Choroid plexus epithelial cell (primary cell): ENCODE data around the gene CHERP.
"Not testable (repeated sequence)": the region's sequence is repeated elsewhere in the genome, so short reads cannot be mapped to it uniquely, and the experiment has no call there.

Experiments used
- DNase-seq: peaks from one replicate; pipeline ENCODE4 v3.0.0-alpha.2; 2010; ENCODE audit warnings: low read depth
- H3K4me3 ChIP-seq: 2 replicates; pipeline ENCODE4 v1.5.1; 2011; ENCODE audit warnings: low read depth, mild to moderate bottlenecking, control low read depth, low read length, moderate library complexity
- TF ChIP-seq, protein P1 (sequence below): conservative IDR thresholded peaks from 2 replicates; pipeline ENCODE4 v1.5.1; 2011; ENCODE audit warnings: low read depth, mild to moderate bottlenecking, control low read depth, inconsistent platforms, low read length, moderate library complexity

CHERP gene

DNA sequence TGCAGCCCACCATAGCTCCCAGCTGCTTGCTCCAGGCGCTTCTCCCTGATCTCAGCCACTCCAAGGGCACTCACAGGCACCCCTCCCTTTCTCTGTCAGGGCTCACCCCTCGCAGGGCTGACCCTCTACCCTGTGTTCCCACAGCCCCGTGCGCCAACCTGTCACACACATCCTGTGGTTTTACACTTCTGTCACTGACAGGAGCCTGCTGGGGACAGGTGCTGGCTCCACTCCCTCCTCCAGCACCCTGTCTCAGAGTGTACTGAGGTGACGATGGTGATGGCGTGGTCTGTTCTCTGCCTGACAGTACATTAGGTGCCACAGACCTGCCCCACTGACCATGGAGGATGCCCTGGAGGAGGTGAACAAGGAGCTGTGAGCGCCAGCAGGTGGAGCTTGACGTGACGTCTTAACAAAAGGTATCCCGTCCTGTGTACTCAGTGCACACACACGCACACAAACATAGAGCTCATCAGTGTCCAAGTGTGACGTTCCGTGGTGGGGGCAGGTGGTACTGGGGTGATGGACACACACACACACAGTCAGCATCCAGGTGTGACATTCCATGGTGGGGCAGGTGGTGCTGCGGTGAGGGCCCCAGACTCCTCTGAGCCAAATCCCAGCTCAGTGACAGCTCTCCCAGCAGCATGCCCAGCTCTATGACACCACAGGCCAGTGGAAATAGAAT lies 25.2 kb downstream of the CHERP start:
- no peak for DNase-seq
- TF ChIP-seq, protein P1, sequence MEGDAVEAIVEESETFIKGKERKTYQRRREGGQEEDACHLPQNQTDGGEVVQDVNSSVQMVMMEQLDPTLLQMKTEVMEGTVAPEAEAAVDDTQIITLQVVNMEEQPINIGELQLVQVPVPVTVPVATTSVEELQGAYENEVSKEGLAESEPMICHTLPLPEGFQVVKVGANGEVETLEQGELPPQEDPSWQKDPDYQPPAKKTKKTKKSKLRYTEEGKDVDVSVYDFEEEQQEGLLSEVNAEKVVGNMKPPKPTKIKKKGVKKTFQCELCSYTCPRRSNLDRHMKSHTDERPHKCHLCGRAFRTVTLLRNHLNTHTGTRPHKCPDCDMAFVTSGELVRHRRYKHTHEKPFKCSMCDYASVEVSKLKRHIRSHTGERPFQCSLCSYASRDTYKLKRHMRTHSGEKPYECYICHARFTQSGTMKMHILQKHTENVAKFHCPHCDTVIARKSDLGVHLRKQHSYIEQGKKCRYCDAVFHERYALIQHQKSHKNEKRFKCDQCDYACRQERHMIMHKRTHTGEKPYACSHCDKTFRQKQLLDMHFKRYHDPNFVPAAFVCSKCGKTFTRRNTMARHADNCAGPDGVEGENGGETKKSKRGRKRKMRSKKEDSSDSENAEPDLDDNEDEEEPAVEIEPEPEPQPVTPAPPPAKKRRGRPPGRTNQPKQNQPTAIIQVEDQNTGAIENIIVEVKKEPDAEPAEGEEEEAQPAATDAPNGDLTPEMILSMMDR = no peak
- H3K4me3 ChIP-seq = no peak overlapping the region

DNA sequence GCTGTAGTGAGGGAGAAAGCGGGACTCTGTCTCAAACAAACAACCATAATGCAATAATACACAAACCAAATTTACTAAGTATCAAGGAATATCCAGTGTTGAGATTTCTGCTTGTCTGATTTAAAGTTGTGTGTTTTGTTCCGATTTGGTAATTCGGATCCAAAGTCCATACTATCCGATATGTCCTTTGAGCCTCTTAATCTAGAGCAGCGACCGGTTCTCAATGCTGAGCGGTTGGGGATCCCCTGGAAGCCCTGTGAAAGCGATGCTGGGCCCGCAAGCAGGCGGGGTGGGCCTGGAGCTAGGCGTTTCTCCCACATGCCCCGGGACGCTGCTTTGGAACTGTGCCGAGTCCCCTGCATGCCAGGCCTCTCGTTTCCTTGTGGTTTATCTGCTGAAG lies 25.9 kb downstream of the CHERP start:
- H3K4me3 ChIP-seq = no peak overlapping the region
- TF ChIP-seq, protein P1 = no peak
- no peak for DNase-seq

DNA sequence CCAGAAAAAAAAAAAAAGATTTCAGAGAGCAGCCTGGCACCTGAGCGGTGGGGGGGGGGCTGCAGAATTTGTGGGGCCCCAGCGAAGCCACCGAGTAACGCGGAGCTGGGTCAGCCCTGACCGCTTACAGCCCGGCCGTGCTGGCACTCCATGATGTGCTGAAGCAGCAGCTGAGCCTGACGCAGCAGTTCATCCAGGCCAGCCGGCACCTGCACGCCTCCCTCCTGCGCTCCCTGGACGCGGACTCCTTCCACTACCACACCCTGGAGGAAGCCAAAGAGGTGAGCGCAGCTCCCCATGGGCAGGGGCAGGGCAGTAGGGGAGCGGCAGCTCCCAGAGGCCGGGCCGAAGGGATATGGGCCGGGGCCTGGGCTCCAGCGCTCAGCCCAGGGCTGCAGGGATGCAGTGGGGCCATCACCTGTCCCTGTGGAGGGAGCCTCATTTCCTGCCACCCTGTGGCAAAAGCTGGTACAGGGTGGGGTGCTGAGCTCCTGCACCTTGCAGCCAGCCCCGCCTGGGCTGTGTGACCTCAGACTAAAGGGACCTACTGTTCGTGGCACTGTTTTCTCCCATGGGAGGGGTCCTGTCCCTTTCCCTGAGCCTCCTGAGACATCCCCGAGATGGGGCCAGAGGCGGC lies 27.7 kb downstream of the CHERP start:
- TF ChIP-seq, protein P1 = no peak
- DNase-seq = no peak
- H3K4me3 ChIP-seq = no peak overlapping the region

DNA sequence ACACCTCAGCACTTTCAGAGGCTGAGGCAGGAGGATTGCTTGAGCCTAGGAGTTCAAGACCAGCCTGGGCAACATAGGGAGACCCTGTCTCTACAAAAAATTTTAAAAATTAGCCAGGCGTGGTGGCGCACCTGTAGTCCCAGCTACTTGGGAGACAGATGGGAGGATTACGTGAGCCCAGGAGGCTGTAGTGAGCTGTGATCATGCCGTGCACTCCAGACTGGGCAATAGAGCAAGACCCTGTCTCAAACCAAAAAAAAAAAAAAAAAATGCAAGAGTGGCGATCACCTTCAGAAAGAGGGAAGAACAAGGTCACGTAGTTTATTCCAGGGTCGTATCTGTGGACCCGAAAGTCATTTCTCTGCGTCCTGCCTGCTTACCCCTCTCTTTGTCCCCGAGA lies 29.6 kb downstream of the CHERP start:
- not testable (repeated sequence) for DNase-seq, H3K4me3 ChIP-seq

DNA sequence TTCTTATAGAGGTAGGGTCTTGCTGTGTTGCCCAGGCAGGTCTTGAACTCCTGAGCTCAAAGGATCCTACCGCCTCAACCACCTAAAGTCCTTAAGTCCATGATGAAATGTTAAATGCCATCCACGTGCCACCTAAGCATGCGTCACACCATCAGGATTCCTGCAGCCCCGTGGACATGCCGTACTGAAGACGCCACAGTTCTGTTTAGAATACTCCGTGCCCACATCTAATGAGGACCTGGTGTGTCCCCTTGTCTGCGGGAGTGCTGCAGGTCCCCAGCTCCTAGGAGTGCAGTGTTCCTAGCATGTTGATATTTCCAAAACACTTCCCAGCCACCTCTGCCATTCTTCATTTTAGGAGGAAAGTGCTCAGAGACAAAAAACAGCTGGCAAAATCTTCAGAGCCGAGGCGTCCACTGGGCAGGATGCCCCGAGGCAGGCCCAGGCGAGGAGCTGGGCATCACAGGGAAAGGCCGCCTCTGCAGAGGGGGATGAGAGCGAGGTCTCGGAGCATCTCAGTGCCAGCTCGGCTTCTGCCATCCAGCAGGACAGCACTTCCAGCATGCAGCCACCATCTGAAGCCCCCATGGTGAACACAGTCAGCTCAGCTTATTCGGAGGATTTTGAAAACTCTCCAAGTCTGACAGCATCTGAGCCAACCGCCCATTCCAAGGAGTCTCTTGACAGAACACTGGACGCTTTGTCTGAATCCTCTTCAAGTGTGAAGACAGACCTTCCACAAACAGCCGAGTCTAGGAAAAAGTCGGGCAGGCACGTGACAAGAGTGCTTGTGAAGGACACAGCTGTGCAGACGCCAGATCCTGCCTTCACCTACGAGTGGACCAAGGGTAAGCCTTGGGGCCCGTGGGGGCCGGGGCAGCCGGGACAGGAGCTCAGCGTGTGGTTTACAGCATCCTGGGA lies 32.8 kb downstream of the CHERP start:
- no peak for DNase-seq
- H3K4me3 ChIP-seq = no peak overlapping the region
- TF ChIP-seq, protein P1 = no peak

DNA sequence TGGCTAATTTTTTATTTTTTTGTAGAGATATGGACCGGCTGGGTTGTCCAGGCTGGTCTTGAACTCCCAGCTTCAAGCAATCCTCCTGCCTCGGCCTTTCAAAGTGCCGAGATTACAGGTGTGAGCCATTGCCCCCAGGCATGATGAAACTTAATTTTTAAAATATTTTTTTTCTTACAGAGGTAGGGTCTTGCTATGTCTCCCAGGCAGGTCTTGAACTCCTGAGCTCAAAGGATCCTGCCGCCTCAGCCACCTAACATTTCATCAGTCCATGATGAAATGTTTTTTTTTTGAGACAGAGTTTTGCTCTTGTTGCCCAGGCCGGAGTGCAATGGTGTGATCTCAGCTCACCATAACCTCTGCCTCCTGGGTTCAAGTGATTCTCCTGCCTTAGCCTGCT lies 33.7 kb downstream of the CHERP start:
- DNase-seq = no peak
- H3K4me3 ChIP-seq = no peak overlapping the region
- TF ChIP-seq, protein P1 = no peak

DNA sequence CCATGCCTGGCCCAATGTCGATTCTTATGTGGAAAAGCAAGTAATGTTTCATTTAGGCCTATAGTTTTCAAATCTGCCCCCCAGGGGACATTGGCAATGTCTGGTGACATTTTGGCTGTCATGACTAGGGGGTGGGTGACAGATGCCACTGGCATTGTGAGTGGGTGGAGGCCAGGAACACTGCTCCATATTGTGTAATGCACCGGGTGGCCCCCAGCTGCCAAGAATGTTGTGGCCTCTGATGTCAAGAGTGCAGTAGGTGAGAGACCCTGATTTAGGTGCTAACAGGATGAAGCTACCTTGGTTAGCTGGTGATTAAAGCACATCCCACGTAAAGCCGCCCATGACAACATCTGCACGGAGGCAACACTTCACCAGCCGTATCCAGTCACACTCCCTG lies 35.3 kb downstream of the CHERP start:
- no peak for DNase-seq
- TF ChIP-seq, protein P1 = no peak
- H3K4me3 ChIP-seq = no peak overlapping the region

DNA sequence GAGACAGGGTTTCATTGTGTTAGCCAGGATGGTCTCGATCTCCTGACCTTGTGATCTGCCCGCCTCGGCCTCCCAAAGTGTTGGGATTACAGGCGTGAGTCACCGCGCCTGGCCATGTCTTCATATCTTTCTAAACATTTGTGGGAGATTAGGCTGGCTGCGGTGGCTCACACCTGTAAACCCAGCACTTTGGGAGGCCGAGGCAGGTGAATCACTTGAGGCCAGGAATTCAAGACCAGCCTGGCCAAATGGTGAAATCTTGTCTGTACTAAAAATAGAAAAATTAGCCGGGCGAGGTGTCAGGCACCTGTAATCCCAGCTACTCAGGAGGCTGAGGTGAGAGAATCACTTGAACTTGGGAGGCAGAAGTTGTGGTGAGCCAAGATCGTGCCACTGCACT lies 36.1 kb downstream of the CHERP start:
- DNase-seq, H3K4me3 ChIP-seq: not testable (repeated sequence)
